MM.1S (cell line): ENCODE results near the gene PHLPP2.
A peak's percentile ranks its signal among the peaks of the same experiment; 100 is the strongest.

Experiments used
- DNase-seq: peaks from one replicate; pipeline ENCODE4 v3.0.0-alpha.2; 2015
- H2AFZ ChIP-seq: fragments of 300-600 bp; sonication (generic); 2 replicates; pipeline ENCODE4 v1.6.0; 2016; ENCODE audit warnings: antibody characterized with exemption, low read length
- H3F3A ChIP-seq: fragments of 300-600 bp; sonication (generic); 2 replicates; pipeline ENCODE4 v1.6.1; 2016; ENCODE audit warnings: mild to moderate bottlenecking, antibody characterized with exemption, low read length, moderate library complexity, mixed read lengths; ENCODE audit not compliant: insufficient read depth
- H3K27ac ChIP-seq: fragments of 300-600 bp; sonication (generic); 2 replicates; pipeline ENCODE4 v1.5.1; 2016; ENCODE audit warnings: mild to moderate bottlenecking, low read length
- H3K27me3 ChIP-seq: fragments of 300-600 bp; sonication (generic); replicated peaks from 2 replicates; pipeline ENCODE4 v1.6.0; 2016; ENCODE audit warnings: low read length; ENCODE audit not compliant: insufficient read depth
- H3K36me3 ChIP-seq: fragments of 300-600 bp; sonication (generic); replicated peaks from 2 replicates; pipeline ENCODE4 v1.6.1; 2016; ENCODE audit warnings: mild to moderate bottlenecking, low read length, mixed read lengths; ENCODE audit not compliant: insufficient read depth
- H3K4me1 ChIP-seq: fragments of 300-600 bp; sonication (generic); 2 replicates; pipeline ENCODE4 v1.6.1; 2016; ENCODE audit warnings: low read length, mixed read lengths
- H3K4me2 ChIP-seq: fragments of 300-600 bp; sonication (generic); 2 replicates; pipeline ENCODE4 v1.6.0; 2016; ENCODE audit warnings: low read depth, low read length
- H3K4me3 ChIP-seq: fragments of 300-600 bp; sonication (generic); 2 replicates; pipeline ENCODE4 v1.5.1; 2016; ENCODE audit warnings: low read length, mixed read lengths
- H3K79me2 ChIP-seq: fragments of 300-600 bp; sonication (generic); 2 replicates; pipeline ENCODE4 v1.6.1; 2016; ENCODE audit warnings: mixed run types, low read length, mixed read lengths
- H3K9ac ChIP-seq: fragments of 300-600 bp; sonication (generic); 2 replicates; pipeline ENCODE4 v1.6.1; 2016; ENCODE audit warnings: low read length, mixed read lengths
- H3K9me2 ChIP-seq: fragments of 300-600 bp; sonication (generic); replicated peaks from 2 replicates; pipeline ENCODE4 v1.6.1; 2016; ENCODE audit warnings: mild to moderate bottlenecking, low read length, mixed read lengths; ENCODE audit not compliant: insufficient read depth
- H3K9me3 ChIP-seq: fragments of 300-600 bp; sonication (generic); replicated peaks from 2 replicates; pipeline ENCODE4 v1.6.1; 2016; ENCODE audit warnings: mild to moderate bottlenecking, low read length, mixed read lengths; ENCODE audit not compliant: insufficient read depth
- H4K20me1 ChIP-seq: fragments of 300-600 bp; sonication (generic); 2 replicates; pipeline ENCODE4 v1.6.1; 2016; ENCODE audit warnings: mild to moderate bottlenecking, low read length, moderate library complexity, mixed read lengths; ENCODE audit not compliant: insufficient read depth
- EZH2 ChIP-seq: fragments of 300-600 bp; sonication (generic); optimal IDR thresholded peaks from 2 replicates; pipeline ENCODE3; 2017; ENCODE audit warnings: low read depth, mild to moderate bottlenecking, antibody characterized with exemption, low read length, mixed read lengths
- EZH2phosphoT487 ChIP-seq: fragments of 300-600 bp; sonication (generic); IDR thresholded peaks from 2 replicates; pipeline ENCODE4 v1.6.1; 2018; ENCODE audit warnings: antibody characterized with exemption, low read length
- TF ChIP-seq, protein P1 (sequence below): fragments of 300-600 bp; sonication (generic); IDR thresholded peaks from 2 replicates; pipeline ENCODE4 v1.5.1; 2016; ENCODE audit warnings: antibody characterized with exemption, low read length, mixed read lengths

The PHLPP2 gene, protein sequence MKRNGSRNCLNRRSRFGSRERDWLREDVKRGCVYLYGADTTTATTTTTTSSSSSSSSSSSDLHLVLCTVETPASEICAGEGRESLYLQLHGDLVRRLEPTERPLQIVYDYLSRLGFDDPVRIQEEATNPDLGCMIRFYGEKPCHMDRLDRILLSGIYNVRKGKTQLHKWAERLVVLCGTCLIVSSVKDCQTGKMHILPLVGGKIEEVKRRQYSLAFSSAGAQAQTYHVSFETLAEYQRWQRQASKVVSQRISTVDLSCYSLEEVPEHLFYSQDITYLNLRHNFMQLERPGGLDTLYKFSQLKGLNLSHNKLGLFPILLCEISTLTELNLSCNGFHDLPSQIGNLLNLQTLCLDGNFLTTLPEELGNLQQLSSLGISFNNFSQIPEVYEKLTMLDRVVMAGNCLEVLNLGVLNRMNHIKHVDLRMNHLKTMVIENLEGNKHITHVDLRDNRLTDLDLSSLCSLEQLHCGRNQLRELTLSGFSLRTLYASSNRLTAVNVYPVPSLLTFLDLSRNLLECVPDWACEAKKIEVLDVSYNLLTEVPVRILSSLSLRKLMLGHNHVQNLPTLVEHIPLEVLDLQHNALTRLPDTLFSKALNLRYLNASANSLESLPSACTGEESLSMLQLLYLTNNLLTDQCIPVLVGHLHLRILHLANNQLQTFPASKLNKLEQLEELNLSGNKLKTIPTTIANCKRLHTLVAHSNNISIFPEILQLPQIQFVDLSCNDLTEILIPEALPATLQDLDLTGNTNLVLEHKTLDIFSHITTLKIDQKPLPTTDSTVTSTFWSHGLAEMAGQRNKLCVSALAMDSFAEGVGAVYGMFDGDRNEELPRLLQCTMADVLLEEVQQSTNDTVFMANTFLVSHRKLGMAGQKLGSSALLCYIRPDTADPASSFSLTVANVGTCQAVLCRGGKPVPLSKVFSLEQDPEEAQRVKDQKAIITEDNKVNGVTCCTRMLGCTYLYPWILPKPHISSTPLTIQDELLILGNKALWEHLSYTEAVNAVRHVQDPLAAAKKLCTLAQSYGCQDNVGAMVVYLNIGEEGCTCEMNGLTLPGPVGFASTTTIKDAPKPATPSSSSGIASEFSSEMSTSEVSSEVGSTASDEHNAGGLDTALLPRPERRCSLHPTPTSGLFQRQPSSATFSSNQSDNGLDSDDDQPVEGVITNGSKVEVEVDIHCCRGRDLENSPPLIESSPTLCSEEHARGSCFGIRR (N-terminal part only)

DNA sequence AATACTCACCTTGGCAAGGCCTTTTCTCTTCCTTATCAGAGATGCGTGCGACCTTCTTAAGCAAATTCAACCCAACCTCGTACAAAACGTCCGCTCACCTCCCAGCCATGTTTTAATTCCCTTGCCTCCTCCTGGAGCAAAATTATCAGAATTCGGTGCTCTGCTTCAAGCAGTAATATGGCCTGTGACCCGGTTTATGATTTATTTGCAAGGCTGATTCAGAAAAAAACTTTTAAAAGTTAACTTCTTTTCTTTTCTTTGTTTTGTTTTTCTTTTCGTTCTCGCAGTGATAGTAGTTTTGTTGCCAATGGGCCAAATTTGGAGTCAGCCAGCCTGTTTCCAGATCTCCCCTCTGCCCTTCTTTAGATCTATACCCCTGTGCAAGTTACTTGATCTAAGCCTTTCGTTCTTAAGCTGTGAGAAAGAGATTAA lies at the start of gene PHLPP2:
PHLPP2 (minus strand) TSS at position 382 of the 432 bp plus-strand sequence. CDS start 9,906 bp downstream, outside the sequence.
- no peak for DNase-seq
- Histone ChIP-seq H3K36me3 (no peaks in the 10 kb centered on the region), H3K79me2 (peaks cover 29% of the 10 kb centered on the region), H3K27me3 (no peaks in the 10 kb centered on the region), H2AFZ (peak within 1 kb of the TSS; percentile 91), H4K20me1 (no peaks in the 10 kb centered on the region), H3K4me3 (peak within 1 kb of the TSS; percentile 62), H3K4me2 (peak within 1 kb of the TSS; percentile 88), H3K9me2 (no peaks in the 10 kb centered on the region), H3K9me3 (no peaks in the 10 kb centered on the region), H3K27ac (peak within 1 kb of the TSS; percentile 78), H3K9ac (peak within 1 kb of the TSS; percentile 65; the same call in 1 of the 2 replicates), H3F3A (peaks cover 21% of the 10 kb centered on the region), H3K4me1 (peaks cover 24% of the 10 kb centered on the region)
- TF ChIP-seq EZH2phosphoT487, result no peak
- TF ChIP-seq, protein P1, sequence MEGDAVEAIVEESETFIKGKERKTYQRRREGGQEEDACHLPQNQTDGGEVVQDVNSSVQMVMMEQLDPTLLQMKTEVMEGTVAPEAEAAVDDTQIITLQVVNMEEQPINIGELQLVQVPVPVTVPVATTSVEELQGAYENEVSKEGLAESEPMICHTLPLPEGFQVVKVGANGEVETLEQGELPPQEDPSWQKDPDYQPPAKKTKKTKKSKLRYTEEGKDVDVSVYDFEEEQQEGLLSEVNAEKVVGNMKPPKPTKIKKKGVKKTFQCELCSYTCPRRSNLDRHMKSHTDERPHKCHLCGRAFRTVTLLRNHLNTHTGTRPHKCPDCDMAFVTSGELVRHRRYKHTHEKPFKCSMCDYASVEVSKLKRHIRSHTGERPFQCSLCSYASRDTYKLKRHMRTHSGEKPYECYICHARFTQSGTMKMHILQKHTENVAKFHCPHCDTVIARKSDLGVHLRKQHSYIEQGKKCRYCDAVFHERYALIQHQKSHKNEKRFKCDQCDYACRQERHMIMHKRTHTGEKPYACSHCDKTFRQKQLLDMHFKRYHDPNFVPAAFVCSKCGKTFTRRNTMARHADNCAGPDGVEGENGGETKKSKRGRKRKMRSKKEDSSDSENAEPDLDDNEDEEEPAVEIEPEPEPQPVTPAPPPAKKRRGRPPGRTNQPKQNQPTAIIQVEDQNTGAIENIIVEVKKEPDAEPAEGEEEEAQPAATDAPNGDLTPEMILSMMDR, result no peak
- TF ChIP-seq EZH2, result no peak

DNA sequence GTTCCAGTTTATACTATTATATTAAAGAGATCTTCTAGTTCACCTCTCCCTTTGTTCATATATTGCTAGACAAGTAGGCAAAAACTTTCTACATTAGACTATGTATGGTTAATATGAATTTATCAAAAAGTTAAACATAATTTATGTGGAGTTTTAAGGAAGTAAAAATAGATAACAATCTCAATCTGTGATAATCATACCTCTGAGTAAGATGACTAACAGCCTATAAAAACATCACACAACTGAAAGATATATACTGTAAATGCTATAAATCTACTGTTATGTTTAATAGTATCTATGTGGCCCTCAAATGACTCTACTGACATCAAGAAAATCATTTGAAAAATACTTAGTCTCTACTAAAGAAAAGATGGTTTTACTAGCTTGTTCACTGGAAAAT lies 47.1 kb upstream of the PHLPP2 start:
- no peak for TF ChIP-seq EZH2
- TF ChIP-seq EZH2phosphoT487, result no peak
- no peak overlapping the region for H2AFZ ChIP-seq
- H3K4me2 ChIP-seq, result no peak overlapping the region
- no peaks in the 10 kb centered on the region for H3K27me3 ChIP-seq
- H3K9ac ChIP-seq, result no peak overlapping the region
- peaks cover 9% of the 10 kb centered on the region for H3K4me1 ChIP-seq
- H3K36me3 ChIP-seq, result no peaks in the 10 kb centered on the region; the same call in none of the 2 replicates
- H3K79me2 ChIP-seq, result peaks cover 25% of the 10 kb centered on the region
- H3K9me2 ChIP-seq, result no peaks in the 10 kb centered on the region
- H3K4me3 ChIP-seq, result no peak overlapping the region
- no peaks in the 10 kb centered on the region for H3K9me3 ChIP-seq
- peaks cover 8% of the 10 kb centered on the region; the same call in 1 of the 2 replicates for H4K20me1 ChIP-seq
- no peak for DNase-seq
- no peak overlapping the region for H3K27ac ChIP-seq
- H3F3A ChIP-seq, result no peaks in the 10 kb centered on the region; the same call in 1 of the 2 replicates

DNA sequence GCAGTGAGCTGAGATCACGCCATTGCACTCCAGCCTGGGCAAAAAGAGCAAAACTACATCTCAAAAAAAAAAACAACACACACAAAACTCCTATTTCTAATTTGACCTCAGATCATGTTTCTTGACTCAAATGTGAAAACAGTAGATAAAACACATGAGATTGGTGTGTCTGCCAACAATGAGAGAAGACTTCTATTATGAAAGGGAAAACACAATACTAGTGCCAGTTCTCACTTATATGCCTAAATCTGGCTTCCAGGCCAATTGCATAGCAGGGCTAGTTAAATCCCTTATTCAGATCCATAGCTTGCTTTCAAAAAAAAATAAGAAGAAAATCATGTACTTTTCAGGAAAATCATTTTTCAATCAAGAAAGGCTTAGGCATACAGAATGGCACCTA lies 44.7 kb upstream of the PHLPP2 start:
- Histone ChIP-seq H2AFZ (no peak overlapping the region), H3K4me2 (no peak overlapping the region), H3K27me3 (no peaks in the 10 kb centered on the region), H3K27ac (no peak overlapping the region), H3K4me1 (no peaks in the 10 kb centered on the region), H3K9ac (no peak overlapping the region), H3F3A (no peaks in the 10 kb centered on the region; the same call in 1 of the 2 replicates), H3K4me3 (no peak overlapping the region), H4K20me1 (no peaks in the 10 kb centered on the region), H3K36me3 (peaks cover 4% of the 10 kb centered on the region), H3K79me2 (peaks cover 13% of the 10 kb centered on the region), H3K9me2 (no peaks in the 10 kb centered on the region), H3K9me3 (no peaks in the 10 kb centered on the region)
- no peak for DNase-seq
- TF ChIP-seq EZH2 (no peak), EZH2phosphoT487 (no peak)
- TF ChIP-seq, protein P1, result no peak
